Measurements from ENCODE around the gene PPP1R2.

GRCh38 chr3:195573611-195574496 lies 30.7 kb upstream of the PPP1R2 start:
- TF ChIP-seq CTCF (IDR thresholded peaks at IDR 0.05) = no peak
- no peak for TF ChIP-seq POLR2A (IDR thresholded peaks at IDR 0.05)

All from body of pancreas (tissue), 4 donors.